MCF 10A (cell line): ENCODE measurements around the gene HIVEP2. TPM values are rescaled to one million over a fixed set of nuclear protein-coding genes. Genes with fewer than 3 reads are reported as not detected.

ENCODE experiments used
- BruUV-seq: library from RNA; stranded (reverse); fragments of 400-500 nt; replicated peaks from 2 replicates; lab custom pipeline; 2021; lab: Mats Ljungman, UMichigan
- CTCF ChIA-PET: fragments of 300-600 bp; sonication (Branson Sonifier 250); formaldehyde crosslinking; extraction: SDS; loops from one replicate; lab custom pipeline; 2021; ENCODE audit warnings: antibody characterized with exemption, inconsistent platforms; lab: Yijun Ruan, JAX
- POLR2A ChIA-PET: fragments of 300-600, 350-650 bp; sonication (Branson Sonifier 250); formaldehyde crosslinking; extraction: SDS; loops from one replicate; lab custom pipeline; 2020; ENCODE audit warnings: antibody characterized with exemption, inconsistent platforms; lab: Yijun Ruan, JAX
- DNase-seq: peaks from one replicate; pipeline ENCODE4 v3.0.0-alpha.2; 2018; ENCODE audit not compliant: unreplicated experiment
- H3K27ac Mint-ChIP-seq: one replicate; pipeline ENCODE4 v1.8.0; 2022; ENCODE audit warnings: mild to moderate bottlenecking, low read depth, mixed read lengths; ENCODE audit not compliant: unreplicated experiment
- H3K27me3 Mint-ChIP-seq: one replicate; pipeline ENCODE4 v1.8.0; 2022; ENCODE audit warnings: mixed read lengths; ENCODE audit not compliant: insufficient read depth, unreplicated experiment
- H3K36me3 Mint-ChIP-seq: one replicate; pipeline ENCODE4 v1.8.0; 2022; ENCODE audit warnings: mild to moderate bottlenecking, moderate library complexity, mixed read lengths; ENCODE audit not compliant: insufficient read depth, unreplicated experiment
- H3K4me1 Mint-ChIP-seq: one replicate; pipeline ENCODE4 v1.8.0; 2022; ENCODE audit warnings: mixed read lengths; ENCODE audit not compliant: insufficient read depth, unreplicated experiment
- H3K4me3 Mint-ChIP-seq: one replicate; pipeline ENCODE4 v1.8.0; 2022; ENCODE audit warnings: mild to moderate bottlenecking, moderate library complexity, mixed read lengths; ENCODE audit not compliant: unreplicated experiment
- H3K9me3 Mint-ChIP-seq: one replicate; pipeline ENCODE4 v1.8.0; 2022; ENCODE audit warnings: mixed read lengths; ENCODE audit not compliant: unreplicated experiment
- intact Hi-C: fragments of 100-400 bp; cut with micrococcal nuclease; formaldehyde crosslinking; loops from 2 replicates; pipeline ENCODE4 v1.14.1; 2022
- total RNA-seq: library from RNA; stranded (reverse); gene quantifications from 2 replicates; pipeline ENCODE4 v1.2.3, GENCODE V29; 2022
- TF ChIP-seq, protein P1 (sequence below): fragments of 200-600 bp; IDR thresholded peaks from one replicate; pipeline ENCODE4 v1.8.0; 2022; ENCODE audit warnings: antibody characterized with exemption, mild to moderate bottlenecking; ENCODE audit not compliant: unreplicated experiment

HIVEP2 gene
- total RNA-seq, 1 experiment from 2014 or later = 23.6 TPM

DNA sequence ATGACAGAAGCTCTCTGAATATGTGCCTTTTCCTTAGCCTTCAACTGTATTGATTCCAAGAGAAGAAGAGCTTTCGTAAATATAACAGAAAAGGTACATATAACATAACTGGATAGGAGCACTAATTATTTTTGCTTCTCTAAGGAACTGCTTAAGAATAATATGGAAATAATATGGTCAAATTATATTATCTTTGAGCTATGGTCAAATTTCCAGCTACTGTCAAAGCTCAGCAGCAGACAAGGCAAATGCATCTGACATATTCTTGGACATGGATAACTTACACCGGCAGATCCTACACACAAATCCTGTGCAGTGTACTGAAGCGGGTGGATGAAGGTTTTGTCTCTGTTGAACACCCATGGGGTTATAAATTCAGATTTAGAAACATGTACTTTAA is 150.6 kb downstream of the HIVEP2 start:
- POLR2A ChIA-PET = interaction anchor here (1.5 kb wide), 1 partner anchor 26 kb away, joined by 3 read pairs; no protein-coding TSS in a partner anchor
- TF ChIP-seq, protein P1, sequence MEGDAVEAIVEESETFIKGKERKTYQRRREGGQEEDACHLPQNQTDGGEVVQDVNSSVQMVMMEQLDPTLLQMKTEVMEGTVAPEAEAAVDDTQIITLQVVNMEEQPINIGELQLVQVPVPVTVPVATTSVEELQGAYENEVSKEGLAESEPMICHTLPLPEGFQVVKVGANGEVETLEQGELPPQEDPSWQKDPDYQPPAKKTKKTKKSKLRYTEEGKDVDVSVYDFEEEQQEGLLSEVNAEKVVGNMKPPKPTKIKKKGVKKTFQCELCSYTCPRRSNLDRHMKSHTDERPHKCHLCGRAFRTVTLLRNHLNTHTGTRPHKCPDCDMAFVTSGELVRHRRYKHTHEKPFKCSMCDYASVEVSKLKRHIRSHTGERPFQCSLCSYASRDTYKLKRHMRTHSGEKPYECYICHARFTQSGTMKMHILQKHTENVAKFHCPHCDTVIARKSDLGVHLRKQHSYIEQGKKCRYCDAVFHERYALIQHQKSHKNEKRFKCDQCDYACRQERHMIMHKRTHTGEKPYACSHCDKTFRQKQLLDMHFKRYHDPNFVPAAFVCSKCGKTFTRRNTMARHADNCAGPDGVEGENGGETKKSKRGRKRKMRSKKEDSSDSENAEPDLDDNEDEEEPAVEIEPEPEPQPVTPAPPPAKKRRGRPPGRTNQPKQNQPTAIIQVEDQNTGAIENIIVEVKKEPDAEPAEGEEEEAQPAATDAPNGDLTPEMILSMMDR = no peak
- intact Hi-C loops = no loop called here
- Mint-ChIP-seq H3K27me3 (no peaks in the 10 kb centered on the region), H3K27ac (no peak overlapping the region), H3K4me3 (no peak overlapping the region), H3K4me1 (no peaks in the 10 kb centered on the region), H3K9me3 (no peaks in the 10 kb centered on the region), H3K36me3 (no peaks in the 10 kb centered on the region)
- BruUV-seq = no TSS peak
- CTCF ChIA-PET = no interaction called here
- DNase-seq = no peak

DNA sequence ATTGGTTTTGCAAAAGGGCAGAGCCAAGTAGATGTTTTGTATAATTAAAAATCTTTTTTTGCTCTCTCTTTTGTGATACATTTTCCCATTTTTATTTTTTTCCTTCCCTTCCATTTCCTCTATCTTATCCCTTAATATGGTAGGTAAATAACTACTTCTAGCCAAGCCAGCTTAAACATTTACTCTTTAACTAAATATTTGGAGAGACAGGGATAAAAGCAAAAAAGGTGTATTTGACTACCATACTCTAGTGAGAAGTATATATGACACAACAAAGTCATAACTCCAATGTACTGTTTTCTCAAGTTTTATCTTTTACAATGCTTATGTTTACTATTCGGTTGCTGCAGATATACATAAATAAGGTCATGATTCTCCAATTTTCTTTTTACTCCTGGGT is 154.7 kb downstream of the HIVEP2 start:
- intact Hi-C loops = no loop called here
- no peak overlapping the region for H3K4me3 Mint-ChIP-seq
- no peak for DNase-seq
- H3K9me3 Mint-ChIP-seq = no peaks in the 10 kb centered on the region
- peaks cover 5% of the 10 kb centered on the region for H3K4me1 Mint-ChIP-seq
- TF ChIP-seq, protein P1 = no peak
- CTCF ChIA-PET = interaction anchor here (0.7 kb wide), 1 partner anchor 627 kb away, joined by 3 read pairs; no protein-coding TSS in a partner anchor
- no TSS peak for BruUV-seq
- no peaks in the 10 kb centered on the region for H3K27me3 Mint-ChIP-seq
- H3K27ac Mint-ChIP-seq = no peak overlapping the region
- H3K36me3 Mint-ChIP-seq = peaks cover 9% of the 10 kb centered on the region
- POLR2A ChIA-PET = interaction anchor here (2.1 kb wide), 1 partner anchor 8 kb away, joined by 6 read pairs; no protein-coding TSS in a partner anchor

DNA sequence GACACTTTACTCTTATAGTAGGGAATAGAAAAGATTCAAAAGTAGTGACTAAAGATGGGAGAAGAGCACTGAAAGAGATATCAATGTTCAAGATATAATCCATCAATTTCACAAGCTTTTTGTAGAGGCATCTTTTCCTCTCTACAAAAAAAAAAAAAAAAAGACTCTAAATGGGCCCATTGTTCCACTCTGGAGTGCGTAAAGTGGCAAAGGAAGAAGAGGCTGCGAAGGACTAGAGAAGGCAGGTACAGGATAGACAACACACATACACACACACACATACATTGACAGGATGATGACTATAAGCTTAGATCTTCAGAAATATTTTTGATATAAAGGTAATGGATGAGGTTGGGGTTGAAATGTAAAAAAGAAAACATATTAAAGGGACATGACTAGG is 157.6 kb downstream of the HIVEP2 start:
- ChIA-PET CTCF (interaction anchor here (0.7 kb wide), 1 partner anchor 310 kb away, joined by 4 read pairs; no protein-coding TSS in a partner anchor), POLR2A (interaction anchor here (0.7 kb wide), 1 partner anchor 91 kb away, joined by 3 read pairs; no protein-coding TSS in a partner anchor)
- BruUV-seq = no TSS peak
- Mint-ChIP-seq H3K36me3 (peaks cover 9% of the 10 kb centered on the region), H3K27me3 (no peaks in the 10 kb centered on the region), H3K27ac (no peak overlapping the region), H3K4me1 (peaks cover 5% of the 10 kb centered on the region), H3K9me3 (no peaks in the 10 kb centered on the region), H3K4me3 (no peak overlapping the region)
- intact Hi-C loops = no loop called here
- TF ChIP-seq, protein P1 = no peak
- no peak for DNase-seq

DNA sequence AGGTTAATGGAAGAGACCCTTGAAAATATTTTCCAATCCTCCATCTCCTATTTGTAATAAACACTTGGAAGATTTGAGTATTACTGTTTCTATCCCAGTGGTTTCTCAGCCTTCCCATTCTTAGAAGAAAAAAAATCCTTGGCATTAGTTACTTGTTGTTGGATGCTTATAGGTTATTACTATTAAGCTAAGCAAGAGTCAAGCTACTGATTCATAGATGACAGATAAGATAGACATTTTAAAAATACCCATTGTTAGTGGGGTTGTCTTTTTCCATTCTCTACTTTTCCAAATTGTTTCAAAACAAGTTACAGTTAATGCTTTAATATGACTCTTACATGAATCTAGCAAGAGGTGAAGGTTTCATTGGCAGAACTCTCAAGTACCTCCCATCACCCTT is 158.5 kb downstream of the HIVEP2 start:
- H3K4me3 Mint-ChIP-seq = no peak overlapping the region
- no TSS peak for BruUV-seq
- no peak for DNase-seq
- H3K27ac Mint-ChIP-seq = no peak overlapping the region
- CTCF ChIA-PET = no interaction called here
- H3K27me3 Mint-ChIP-seq = no peaks in the 10 kb centered on the region
- H3K9me3 Mint-ChIP-seq = no peaks in the 10 kb centered on the region
- H3K36me3 Mint-ChIP-seq = peaks cover 14% of the 10 kb centered on the region
- POLR2A ChIA-PET = interaction anchor here (0.7 to 0.9 kb wide), 2 partner anchors 90 to 139 kb away, joined by 3 to 4 read pairs; no protein-coding TSS in a partner anchor
- intact Hi-C loops = no loop called here
- TF ChIP-seq, protein P1 = no peak
- H3K4me1 Mint-ChIP-seq = peaks cover 5% of the 10 kb centered on the region
